Heart left ventricle (tissue), 13 donors: ENCODE measurements around the gene NRBF2.

Experiments used
- CTCF ChIP-seq, 12 donors: fragments of 200-600 bp; sonication (generic) in 4 of 12; IDR thresholded peaks; one replicate each; pipeline versions ENCODE4 v1.5.0 to v1.8.0; 2018 to 2022; ENCODE audit warnings: antibody characterized with exemption in 12 of 12, mild to moderate bottlenecking in 5 of 12
- POLR2A ChIP-seq, 2 donors: fragments of 450-650 bp; IDR thresholded peaks; one replicate each; pipeline ENCODE4 v1.6.1; 2017; ENCODE audit warnings: antibody characterized with exemption in 2 of 2, mild to moderate bottlenecking in 2 of 2, moderate library complexity in 2 of 2
- donor health status: ischemic (EF 13 %, LVEDD 7.1; RV severe dilation, severe dysfunction).
- donor health status: DM: no; HTN: yes; CAD: no.
- donor health status: DM: no; HTN: no; CAD: no.
- donor health status: ischemic (EF 25% LVEDD 6.9; RV normal size, moderate dysfunction).
- donor health status: ischemic (EF 25% LVEDD 5.7; RV mildly dilated, moderate dysfunction).
- donor health status: ischemic (EF 35%, LVEDD 5.7; RV mildly dilated, moderate dysfunction).
- donor health status: nonischemic (EF 11% LVEDD 7.7; RV severe dilation, severe dysfunction).
- donor health status: DM: yes; HTN: yes; CAD: no.
- donor health status: PGD.
- donor health status: ischemic (EF 29% LVEDD 5.4; RV normal size, mild dysfunction).
- donor health status: nonischemic (EF 23%, LVEDD 6.1; RV moderate dilation, normal function).

- TF ChIP-seq CTCF (IDR thresholded peaks at IDR 0.05) (no peak), POLR2A (IDR thresholded peaks at IDR 0.05) (no peak)
These were observed 68.0 kb downstream of the NRBF2 start for GRCh38 chr10:63201118-63201517.
